ENCODE measurements around the gene IFI6.

IFI6 gene

DNA sequence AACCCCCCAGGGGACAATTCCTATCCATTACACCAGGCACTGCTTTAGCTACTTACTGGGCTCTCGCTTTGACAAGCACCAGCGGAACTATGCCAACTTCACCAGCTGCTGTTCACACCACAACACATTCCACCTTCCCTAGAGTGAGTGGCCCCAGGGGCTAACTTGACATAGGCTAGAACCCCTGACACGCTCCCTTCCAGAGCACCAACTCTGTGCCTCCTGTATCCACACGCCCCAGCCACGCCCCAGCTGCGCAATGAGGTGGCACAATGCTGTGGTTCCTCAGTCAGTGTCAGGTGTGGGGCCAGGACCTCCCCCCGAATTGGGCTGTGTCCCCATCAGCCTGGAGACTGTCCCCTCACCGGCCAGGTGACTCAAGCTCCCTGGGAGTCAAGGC, 25.3 kb downstream of the IFI6 start:
- H3K4me2 ChIP-seq (ENCODE audit: low read length) = no peak overlapping the region
- H3K36me3 ChIP-seq (ENCODE audit: insufficient read depth, low read length) = no peaks in the 10 kb centered on the region
- H3K79me2 ChIP-seq (ENCODE audit: insufficient read depth, low read length) = no peaks in the 10 kb centered on the region
- no peaks in the 10 kb centered on the region for H3F3A ChIP-seq (ENCODE audit: insufficient read depth, low read length)
- H3K9ac ChIP-seq (ENCODE audit: low read length) = no peak overlapping the region
- no peak overlapping the region for H2AFZ ChIP-seq (ENCODE audit: low read length)
- H3K4me1 ChIP-seq (ENCODE audit: insufficient read depth, low read length, severe bottlenecking) = no peaks in the 10 kb centered on the region
- H3K9me3 ChIP-seq (ENCODE audit: low read length) = no peaks in the 10 kb centered on the region
- no peak for TF ChIP-seq EZH2 (IDR thresholded peaks at IDR 0.05; ENCODE audit: borderline replicate concordance, low read length)
- TF ChIP-seq, protein P1, sequence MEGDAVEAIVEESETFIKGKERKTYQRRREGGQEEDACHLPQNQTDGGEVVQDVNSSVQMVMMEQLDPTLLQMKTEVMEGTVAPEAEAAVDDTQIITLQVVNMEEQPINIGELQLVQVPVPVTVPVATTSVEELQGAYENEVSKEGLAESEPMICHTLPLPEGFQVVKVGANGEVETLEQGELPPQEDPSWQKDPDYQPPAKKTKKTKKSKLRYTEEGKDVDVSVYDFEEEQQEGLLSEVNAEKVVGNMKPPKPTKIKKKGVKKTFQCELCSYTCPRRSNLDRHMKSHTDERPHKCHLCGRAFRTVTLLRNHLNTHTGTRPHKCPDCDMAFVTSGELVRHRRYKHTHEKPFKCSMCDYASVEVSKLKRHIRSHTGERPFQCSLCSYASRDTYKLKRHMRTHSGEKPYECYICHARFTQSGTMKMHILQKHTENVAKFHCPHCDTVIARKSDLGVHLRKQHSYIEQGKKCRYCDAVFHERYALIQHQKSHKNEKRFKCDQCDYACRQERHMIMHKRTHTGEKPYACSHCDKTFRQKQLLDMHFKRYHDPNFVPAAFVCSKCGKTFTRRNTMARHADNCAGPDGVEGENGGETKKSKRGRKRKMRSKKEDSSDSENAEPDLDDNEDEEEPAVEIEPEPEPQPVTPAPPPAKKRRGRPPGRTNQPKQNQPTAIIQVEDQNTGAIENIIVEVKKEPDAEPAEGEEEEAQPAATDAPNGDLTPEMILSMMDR (IDR thresholded peaks at IDR 0.05; ENCODE audit: low read length) = no peak
- no peaks in the 10 kb centered on the region for H4K20me1 ChIP-seq (ENCODE audit: insufficient read depth, low read length)
- no peak overlapping the region for H3K4me3 ChIP-seq (ENCODE audit: low read depth, low read length, poor library complexity, severe bottlenecking)
- H3K9me2 ChIP-seq (ENCODE audit: low read depth, low read length) = no peaks in the 10 kb centered on the region
- H3K27me3 ChIP-seq (ENCODE audit: insufficient read depth, low read length) = no peaks in the 10 kb centered on the region
- no peak overlapping the region for H3K27ac ChIP-seq (ENCODE audit: low read depth, low read length, poor library complexity, severe bottlenecking)

DNA sequence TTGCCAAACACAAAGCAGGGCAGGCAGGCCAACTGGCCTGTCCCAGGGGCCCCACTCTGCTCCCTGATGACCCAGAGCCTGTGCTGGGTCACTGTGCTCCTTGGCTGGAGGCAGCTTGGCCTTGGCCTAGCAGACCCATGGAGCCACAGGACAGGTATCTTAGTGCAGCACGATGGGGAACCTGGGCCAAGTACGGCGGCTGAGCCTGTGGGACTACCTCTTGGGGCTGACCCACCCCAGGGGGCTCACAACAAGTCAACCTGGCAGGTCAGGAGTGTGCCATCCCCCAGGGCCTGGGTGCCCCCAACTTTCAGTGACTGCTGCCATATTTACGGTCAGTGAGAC, 26.9 kb downstream of the IFI6 start:
- H3K27ac ChIP-seq (ENCODE audit: low read depth, low read length, poor library complexity, severe bottlenecking) = no peak overlapping the region
- no peaks in the 10 kb centered on the region for H3K27me3 ChIP-seq (ENCODE audit: insufficient read depth, low read length)
- no peak for TF ChIP-seq EZH2 (IDR thresholded peaks at IDR 0.05; ENCODE audit: borderline replicate concordance, low read length)
- TF ChIP-seq, protein P1 (IDR thresholded peaks at IDR 0.05; ENCODE audit: low read length) = no peak
- no peak overlapping the region for H3K4me3 ChIP-seq (ENCODE audit: low read depth, low read length, poor library complexity, severe bottlenecking)
- H3K79me2 ChIP-seq (ENCODE audit: insufficient read depth, low read length) = no peaks in the 10 kb centered on the region
- no peak overlapping the region for H3K4me2 ChIP-seq (ENCODE audit: low read length)
- H3K36me3 ChIP-seq (ENCODE audit: insufficient read depth, low read length) = no peaks in the 10 kb centered on the region
- no peak overlapping the region for H3K9ac ChIP-seq (ENCODE audit: low read length)
- no peaks in the 10 kb centered on the region for H3K9me3 ChIP-seq (ENCODE audit: low read length)
- no peak overlapping the region for H2AFZ ChIP-seq (ENCODE audit: low read length)
- H4K20me1 ChIP-seq (ENCODE audit: insufficient read depth, low read length) = no peaks in the 10 kb centered on the region
- H3F3A ChIP-seq (ENCODE audit: insufficient read depth, low read length) = no peaks in the 10 kb centered on the region
- no peaks in the 10 kb centered on the region for H3K9me2 ChIP-seq (ENCODE audit: low read depth, low read length)
- H3K4me1 ChIP-seq (ENCODE audit: insufficient read depth, low read length, severe bottlenecking) = no peaks in the 10 kb centered on the region

DNA sequence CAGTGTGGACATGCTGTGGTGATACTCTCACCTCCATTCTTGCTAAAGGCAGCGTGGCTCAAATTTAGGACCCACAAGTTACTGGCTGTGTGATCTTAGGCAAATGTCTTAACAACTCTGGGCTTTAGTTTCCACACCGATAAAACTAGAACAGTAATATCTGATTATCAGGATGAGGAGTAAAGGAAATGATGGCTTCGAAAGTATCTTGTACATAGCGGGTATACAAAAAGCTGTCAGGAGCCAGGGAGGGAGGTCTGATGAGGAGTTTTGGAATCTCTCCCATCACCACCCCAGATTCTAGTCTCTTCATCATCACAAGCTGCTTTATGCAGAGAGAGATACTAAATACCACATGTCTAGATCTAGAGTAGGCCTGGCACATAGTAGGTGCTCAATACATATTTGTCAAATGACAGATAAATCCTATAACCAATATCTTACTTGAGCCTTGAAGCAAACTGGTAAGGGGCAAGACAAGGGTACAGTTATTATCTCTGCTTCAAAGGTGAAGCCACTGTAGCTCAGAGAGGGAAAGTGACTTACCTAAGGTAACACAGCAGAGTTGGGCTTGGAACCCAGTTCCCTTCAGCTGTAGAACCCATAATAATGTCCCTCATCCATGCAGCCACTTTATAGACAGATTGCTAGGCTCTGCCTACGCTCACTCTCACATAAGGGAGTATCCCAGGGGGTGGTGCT, 27.5 kb downstream of the IFI6 start:
- Histone ChIP-seq H3K27me3 (ENCODE audit: insufficient read depth, low read length) (no peaks in the 10 kb centered on the region), H3K9me2 (ENCODE audit: low read depth, low read length) (no peaks in the 10 kb centered on the region), H3K4me2 (ENCODE audit: low read length) (no peak overlapping the region), H3K36me3 (ENCODE audit: insufficient read depth, low read length) (no peaks in the 10 kb centered on the region), H3K79me2 (ENCODE audit: insufficient read depth, low read length) (no peaks in the 10 kb centered on the region), H3F3A (ENCODE audit: insufficient read depth, low read length) (no peaks in the 10 kb centered on the region), H3K9ac (ENCODE audit: low read length) (no peak overlapping the region), H3K9me3 (ENCODE audit: low read length) (no peaks in the 10 kb centered on the region), H4K20me1 (ENCODE audit: insufficient read depth, low read length) (no peaks in the 10 kb centered on the region), H3K4me1 (ENCODE audit: insufficient read depth, low read length, severe bottlenecking) (no peaks in the 10 kb centered on the region), H3K4me3 (ENCODE audit: low read depth, low read length, poor library complexity, severe bottlenecking) (no peak overlapping the region), H2AFZ (ENCODE audit: low read length) (no peak overlapping the region), H3K27ac (ENCODE audit: low read depth, low read length, poor library complexity, severe bottlenecking) (no peak overlapping the region)
- TF ChIP-seq, protein P1 (IDR thresholded peaks at IDR 0.05; ENCODE audit: low read length) = no peak
- no peak for TF ChIP-seq EZH2 (IDR thresholded peaks at IDR 0.05; ENCODE audit: borderline replicate concordance, low read length)
